ENCODE measurements around the gene RPL27A.

Gene RPL27A

DNA sequence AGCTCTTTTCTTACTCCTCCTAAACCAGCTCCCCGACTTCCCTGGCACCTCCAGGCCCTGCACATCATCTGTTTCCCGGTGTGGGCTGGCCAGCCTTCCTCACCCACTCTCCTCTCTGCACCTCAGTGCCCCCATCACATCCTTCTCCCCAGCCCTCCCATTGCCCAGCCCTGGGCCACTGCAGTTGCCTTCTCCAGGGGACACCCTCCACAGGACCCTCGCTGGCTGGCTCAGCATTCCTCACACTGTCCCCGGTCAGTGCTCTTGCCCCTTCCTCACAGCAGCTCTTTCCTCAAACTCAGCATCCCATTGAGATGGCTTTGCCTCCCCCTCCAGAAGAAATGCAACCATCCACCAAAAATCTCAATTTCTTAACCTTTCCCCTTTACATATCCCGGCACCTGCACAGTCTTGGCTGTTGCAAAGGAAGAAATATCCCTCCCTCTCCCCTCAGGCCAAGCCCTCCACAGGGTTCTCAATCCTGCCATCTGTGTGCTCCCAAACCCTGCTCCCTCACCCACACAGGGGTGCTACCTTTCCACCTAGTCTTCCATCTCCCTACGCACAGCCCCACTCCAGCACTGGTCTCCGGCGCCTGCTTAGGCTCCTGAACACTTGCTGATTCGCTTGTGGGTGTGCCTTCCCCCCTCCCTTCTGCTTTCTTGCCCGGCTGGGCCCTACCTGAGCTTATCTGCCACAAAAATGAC is 19.5 kb downstream of the RPL27A start:
- DNase-seq (ENCODE audit: low spot score), result no peak

DNA sequence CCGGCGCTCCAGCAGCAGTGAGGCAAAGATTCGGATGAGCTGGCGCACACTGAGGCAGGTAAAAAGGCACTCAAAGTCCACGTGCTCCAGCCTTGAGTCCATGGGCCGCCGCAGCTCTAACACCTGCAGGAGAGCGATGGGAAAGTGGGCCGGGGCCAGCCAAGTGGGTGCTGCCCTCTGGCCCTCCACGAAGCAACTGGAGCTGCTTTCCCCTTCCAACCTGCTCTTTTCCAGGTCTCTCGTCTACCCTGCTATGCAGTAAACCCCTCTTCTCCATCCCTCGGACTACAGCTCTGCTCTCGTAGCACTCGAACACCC is 20.0 kb downstream of the RPL27A start:
- no peak for DNase-seq (ENCODE audit: low spot score)

DNA sequence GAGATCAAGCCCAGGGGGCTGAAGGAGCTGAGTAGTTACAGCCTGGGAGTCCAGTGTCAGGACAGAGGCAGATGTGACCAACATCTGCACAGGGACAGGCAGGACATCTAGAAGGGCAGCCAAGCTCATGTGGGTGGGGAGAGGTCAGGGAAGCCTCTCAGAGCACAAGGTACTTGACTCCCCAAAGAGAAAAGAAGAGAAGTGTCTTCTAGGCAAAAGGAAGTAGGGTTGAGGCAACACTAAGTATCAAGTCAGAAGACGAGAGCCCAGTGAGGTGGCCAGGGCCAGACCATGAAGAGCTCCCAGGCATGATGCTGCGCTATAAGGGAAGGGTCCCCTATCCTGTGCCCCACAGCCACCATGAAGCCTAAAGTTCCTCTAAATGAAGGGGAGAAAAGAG is 21.5 kb downstream of the RPL27A start:
- no peak for DNase-seq (ENCODE audit: low spot score)

DNA sequence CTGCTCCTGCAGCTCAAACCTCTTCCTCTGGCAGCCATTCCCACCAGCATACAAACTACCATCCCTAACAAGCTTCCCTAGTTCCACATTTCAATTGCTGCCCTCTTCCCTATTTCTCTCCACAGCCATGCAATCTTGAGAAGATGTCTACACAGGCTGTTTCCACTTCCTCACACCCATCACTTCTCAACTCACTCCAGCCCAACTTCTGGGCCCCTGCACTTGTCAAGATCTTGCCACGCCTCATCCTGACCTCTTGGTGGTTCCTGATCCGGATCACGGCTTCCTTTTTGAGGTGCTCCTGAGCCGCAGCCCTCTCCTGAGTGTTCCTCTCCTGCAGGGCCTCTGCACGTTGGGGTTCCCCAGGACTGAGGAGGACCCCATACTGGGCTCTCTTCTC is 22.6 kb downstream of the RPL27A start:
- DNase-seq (ENCODE audit: low spot score), result no peak

DNA sequence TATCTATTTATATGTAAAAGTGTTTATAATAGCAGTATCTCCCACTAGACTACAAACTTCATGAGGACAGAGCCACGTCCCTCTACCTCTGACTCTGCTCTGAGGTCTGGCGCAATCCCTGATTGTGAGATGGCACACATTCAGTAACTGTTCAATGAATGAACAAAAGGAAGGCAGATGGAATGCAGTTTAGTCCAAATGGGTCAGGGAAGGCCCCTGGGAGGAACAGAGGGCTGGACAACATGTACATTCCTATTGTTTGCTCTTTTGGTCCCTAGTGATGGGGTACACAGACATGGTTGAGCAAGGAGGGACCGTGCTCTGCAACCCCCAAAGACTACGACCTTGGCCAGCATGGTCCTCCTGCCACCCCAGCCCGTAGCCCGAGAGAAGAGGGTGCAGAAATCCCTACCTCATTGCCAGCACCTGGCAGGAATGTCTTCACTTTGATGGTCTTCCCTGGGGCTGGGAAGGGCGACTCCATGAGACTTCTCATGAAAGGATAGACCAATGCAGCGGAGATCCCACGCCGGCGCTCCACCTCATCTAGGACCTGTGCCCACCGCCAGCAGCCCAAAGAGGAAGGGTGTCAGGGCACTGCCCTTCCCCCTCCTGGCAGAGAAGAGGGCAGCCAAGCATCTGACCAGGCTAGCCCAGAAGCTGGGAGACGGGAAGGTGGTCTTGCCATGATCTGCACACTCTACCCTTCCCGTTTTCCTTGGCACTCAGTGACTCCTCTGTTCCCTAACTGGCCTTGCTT is 24.3 kb downstream of the RPL27A start:
- no peak for DNase-seq (ENCODE audit: low spot score)

DNA sequence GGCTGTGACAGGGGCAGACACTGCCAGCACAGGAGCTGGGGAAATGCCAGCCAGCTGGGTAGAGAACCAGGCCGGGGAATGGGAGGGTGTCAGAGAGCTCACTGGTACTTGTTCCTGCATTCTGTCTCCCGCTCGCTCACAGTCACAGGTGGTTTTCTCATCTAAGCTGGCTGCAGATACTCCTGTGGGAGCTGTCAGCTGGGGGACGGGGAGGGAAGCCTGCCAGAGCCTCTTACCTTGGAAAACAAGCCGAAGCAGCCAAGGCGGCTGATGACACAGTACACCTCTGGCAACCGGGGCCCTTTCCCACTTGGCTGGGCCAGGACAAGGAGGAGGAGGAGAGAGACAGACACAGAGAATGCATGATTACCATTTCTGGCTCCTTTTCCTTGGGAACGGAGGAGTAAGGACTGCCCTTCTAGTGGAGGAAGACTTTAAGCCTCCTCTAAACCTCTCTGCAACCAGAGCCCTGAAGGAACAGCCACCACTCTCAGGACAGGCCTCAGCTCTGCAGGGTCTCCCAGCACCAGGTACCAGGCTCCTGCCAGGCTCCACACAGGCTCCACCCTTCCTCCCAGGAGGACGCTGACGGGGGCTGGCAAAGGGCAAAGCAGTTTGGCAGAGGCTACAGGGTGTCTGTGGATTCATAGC is 25.1 kb downstream of the RPL27A start:
- no peak for DNase-seq (ENCODE audit: low spot score)

DNA sequence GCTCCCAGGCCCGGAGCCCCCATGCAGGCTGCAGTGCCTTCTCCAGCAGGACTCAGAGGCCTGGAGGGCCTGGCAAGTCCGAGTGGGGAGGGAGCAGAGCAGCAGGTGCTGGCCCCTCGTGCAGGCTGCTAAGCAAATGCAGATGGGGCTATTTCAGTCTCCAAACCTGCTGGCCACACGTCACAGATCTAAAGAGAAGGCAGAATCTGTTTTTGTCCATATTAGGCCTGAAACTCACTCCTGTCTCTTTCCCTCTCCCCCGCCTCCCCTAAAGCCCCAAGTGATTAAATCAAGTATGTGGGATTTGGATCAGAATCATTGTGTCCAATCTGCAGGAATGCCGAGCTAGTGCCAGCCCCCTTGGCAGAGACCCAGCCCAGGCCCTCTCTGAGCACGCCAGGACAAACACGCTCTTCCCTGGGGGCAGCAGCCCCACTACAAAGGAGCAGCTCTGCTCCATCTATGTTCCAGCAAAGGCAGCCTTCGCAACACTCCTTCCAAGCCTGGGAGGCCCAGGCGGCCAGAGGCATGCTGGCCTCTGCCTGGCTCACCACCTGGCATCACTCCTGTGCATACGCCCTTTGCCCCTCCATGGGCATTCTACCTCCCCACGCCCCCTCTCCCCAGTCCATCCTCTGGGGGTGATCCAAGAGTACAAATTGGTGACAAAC is 26.5 kb downstream of the RPL27A start:
- no peak for DNase-seq (ENCODE audit: low spot score)

DNA sequence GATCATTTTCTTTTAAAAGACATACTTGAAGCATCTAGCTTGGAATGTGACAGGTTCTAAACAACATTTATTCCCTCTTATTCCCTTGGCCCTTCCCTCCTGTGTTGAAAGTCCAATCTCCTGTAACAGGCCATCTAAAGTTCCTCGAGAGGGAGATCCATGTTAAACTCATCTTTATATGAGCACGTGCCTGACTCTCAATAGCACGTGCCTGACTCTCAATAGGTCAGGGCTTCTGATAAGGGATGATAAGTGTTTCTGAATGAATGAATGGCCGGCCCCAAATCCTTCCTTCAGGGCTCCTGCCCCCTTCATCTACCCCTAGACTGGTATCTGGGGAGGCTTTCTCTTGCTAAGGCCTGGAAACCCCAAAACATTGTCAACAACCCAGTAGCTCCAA is 27.2 kb downstream of the RPL27A start:
- DNase-seq (ENCODE audit: low spot score), result no peak

DNA sequence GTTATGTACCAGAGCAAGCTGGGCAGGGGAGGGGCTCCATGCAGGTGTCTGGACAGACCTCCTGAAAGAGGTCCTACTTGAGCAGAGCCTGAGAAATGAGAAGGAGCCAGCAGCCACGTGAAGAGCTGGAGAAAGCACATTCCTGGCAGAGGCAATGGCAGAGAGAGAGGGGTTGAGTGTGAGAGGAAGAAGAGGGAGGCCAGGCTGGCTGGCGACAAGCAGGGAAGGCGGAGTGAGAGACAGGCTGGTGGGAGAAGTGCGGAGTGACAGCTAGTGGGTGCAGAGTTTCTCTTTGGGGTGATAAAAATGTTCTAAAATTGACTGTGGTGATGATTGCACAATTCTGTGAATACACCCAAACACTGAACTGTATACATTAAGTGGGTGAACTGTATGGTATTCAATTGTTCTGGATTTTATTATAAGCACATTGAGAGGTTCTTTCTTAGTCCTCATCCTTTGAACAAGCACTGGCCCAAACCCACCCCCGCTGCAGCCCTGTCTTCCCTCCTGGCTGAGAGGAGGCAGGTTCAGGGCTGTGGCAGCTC is 29.4 kb downstream of the RPL27A start:
- no peak for DNase-seq (ENCODE audit: low spot score)

DNA sequence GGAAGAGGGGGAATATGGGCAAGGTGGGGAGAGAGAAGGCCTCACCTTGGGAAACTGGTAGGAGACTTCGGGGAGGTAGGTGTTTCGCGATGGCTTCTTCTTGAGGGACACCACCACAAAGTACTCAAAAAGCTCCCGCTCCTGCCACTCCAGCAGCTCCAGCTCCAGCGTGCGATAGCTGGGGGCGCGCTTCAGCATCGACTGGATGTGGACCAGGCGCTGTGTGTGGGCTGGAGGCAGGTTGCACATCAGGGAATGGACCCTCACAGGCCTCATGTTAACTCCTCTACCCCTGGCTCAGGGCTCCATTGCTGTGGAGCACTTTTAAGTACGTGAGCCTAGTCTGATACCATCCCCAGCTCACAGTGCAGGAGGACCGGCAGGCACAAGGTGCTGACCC is 29.9 kb downstream of the RPL27A start:
- DNase-seq (ENCODE audit: low spot score), result no peak

DNA sequence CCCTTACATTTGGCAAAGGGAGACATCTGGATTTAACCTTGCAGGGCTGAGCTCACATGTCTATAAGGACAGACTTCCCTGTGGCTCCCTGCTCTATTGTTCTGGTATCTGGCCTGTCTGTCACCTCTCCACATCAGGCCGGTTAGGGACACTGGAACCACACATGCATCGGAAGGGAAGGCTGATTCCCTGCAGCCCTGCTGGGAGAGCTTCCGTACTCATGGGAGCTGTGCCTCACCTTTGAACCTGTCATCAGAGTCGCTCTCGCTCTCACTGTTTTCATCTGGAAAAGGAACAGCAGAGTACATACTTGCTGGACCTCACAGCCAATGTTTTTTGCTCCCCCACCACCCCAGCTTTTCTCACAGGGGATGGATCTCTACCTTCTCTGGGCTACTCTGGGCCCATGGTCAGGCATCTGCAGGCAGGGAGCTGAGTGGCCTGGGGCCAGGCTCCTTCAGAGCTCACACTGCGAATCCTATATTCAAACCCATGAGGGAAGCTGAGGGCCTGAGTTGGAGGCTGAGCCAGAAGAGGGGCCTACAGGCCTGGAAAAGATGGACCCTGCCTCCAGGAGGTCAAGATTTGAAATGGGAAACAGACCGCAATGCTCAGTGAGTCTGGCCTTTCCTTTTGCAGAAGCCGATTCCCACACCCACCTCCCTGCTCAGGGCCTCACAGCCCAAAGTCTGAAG is 31.3 kb downstream of the RPL27A start:
- no peak for DNase-seq (ENCODE audit: low spot score)

DNA sequence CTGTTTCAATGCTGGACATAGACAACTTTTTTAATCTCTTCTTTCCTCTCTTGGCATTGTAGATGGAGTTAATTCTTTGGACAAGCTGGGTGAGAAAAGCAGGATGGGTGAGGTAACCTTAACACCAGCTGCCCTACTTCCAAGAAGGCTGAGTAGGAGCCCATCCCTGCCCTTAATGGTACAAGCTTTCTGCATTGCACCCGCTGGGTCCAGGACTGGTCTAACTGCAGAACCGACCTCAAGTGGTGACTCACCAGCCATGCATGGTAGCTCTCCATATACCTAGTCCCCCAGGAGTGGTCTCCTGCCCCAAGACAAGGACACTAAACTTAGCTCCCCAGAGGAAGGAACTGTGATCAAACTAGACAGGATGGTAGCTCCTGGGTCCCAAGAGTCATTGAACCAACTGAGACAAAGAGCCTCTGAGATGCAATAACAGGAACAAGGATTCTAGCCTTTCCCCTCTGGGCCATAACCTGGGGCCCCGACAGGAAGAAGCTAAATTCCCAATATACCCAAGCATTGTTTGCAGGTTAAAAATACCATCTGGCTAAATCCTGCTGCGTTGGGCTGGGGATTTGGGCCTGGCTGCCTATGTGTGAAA is 32.1 kb downstream of the RPL27A start:
- DNase-seq (ENCODE audit: low spot score), result no peak

DNA sequence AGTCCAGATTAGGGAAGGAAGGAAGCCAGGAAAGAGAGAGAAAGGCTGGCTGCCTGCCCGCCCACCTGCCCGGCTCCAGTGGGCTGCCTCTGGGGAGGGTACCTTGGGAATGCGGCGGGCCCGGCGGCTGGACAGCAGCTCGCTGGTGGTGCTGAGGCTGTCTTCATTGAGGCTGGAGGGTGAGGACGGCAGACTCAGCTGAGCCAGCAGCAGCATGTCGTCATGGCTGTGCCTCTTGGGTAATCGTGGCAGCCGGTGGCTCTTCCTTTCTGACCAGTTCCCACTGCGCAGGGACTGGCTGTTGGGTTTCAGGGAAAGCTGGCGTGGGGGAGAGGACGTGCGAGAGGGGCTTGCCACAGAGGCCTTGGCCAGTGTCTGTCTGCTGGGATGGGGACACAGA is 32.9 kb downstream of the RPL27A start:
- no peak for DNase-seq (ENCODE audit: low spot score)

DNA sequence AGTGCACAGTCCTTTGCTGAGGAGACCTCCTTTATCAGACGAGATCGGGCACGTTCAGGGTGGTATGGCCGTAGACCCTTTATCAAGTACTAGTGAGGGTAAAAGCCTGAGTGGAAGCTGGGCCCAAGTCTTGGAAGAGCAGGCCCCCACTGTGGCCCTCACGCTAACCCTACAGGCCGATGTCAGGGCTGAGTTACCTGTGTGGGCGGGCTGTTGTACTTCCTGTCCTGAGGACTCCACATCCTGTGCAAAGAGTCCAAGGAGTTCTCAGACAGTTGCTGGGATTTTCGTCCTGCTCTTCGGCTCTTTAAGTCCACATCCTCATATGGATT is 34.9 kb downstream of the RPL27A start:
- DNase-seq (ENCODE audit: low spot score), result no peak

DNA sequence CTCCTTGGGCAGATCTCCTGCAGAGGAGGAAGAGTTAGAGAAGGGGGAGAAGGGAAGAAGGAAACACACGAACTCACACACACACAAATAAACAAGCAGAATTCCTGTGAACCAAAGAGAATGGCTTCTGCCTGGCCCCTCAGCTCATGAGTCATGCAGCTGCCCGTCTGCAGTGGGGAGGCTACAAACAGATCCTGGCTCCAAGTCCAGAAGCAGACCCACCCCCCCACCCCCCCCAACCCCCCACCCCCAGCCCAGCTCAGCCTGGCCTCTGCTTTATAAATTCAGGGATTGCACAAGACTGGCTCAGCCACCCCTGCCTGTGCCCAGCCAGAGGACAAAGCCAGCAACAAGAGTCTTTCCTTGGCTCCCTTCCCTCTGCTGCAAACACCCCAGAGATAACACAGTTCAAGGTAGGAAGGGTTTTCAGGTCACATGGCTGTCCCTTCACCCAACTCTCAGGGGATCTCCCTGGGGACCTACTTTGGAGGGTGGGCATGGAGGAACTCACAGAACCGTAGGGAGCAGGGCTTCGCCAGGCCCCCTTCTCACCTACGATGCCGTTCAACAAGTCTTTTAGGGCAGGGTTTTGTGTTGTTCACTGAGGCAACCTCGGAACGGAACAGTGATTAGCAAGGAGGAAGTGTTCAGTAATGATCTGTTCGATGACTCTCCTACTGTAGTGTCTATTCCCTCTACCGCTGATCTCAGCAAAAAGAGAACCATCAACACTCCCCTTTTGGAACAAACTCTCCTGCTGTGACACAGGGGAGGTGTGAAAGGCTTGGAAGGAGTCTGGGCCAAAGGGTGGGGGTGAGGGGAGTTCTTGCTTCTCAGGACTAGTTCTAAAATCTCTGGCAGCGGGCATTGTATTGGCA is 35.5 kb downstream of the RPL27A start:
- no peak for DNase-seq (ENCODE audit: low spot score)

DNA sequence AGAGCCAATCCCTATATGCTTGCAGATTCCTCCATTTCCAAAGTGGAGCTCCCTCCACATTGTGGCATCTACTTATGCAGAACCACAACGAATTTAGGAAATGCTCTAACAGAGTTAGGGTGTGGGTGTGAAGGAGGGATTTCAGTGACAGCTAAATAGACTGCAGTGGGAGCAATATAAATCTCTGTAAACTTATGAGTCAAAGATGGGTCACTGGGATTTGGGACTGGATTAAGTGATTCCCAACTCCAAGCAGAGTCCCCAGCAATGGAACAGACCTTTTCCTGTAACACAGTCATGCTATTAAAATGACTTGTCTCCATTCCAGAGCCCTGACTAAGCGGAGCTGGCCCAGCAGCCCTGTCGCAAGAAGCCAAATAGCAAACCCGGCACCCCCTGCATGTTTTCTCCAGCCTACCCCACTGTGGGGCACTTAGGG is 36.6 kb downstream of the RPL27A start:
- DNase-seq (ENCODE audit: low spot score), result no peak

DNA sequence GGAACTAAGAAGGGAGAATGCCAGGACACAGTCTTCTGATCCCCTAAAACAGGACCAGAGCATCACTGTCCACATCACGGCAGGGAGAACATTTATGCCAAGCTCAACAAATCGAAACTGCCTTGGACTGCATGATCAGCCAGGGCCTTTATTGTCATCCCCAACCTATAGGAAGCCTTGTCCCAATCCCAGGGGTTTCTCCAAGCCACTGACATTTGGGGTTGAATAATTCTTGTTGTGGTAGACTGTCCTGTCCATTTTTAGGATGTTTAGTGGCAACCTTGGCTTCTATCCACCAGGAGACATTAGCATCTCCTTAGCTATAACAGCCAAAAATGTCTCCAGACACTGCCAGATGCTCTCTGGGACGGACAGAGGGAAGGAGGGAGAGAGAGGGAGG is 37.1 kb downstream of the RPL27A start:
- no peak for DNase-seq (ENCODE audit: low spot score)

DNA sequence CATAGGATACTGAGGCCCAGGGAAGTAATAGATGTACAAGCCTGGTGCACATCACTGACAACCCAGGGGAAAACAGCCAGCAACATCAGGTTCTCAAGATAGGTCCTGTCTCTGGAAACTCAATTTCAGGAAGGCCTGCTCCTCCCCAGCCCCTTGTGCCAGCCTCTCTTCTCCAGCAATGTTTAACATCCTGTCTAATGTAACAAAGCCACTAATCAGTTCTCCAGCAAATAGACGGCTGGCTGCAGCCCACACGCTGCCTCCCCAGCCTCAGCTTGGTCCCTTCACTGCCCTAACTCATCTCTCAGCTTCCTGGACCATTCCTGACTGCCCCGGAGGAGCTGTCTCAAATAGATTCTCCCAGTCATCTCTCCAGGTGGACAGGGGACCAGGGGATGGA is 37.8 kb downstream of the RPL27A start:
- no peak for DNase-seq (ENCODE audit: low spot score)

DNA sequence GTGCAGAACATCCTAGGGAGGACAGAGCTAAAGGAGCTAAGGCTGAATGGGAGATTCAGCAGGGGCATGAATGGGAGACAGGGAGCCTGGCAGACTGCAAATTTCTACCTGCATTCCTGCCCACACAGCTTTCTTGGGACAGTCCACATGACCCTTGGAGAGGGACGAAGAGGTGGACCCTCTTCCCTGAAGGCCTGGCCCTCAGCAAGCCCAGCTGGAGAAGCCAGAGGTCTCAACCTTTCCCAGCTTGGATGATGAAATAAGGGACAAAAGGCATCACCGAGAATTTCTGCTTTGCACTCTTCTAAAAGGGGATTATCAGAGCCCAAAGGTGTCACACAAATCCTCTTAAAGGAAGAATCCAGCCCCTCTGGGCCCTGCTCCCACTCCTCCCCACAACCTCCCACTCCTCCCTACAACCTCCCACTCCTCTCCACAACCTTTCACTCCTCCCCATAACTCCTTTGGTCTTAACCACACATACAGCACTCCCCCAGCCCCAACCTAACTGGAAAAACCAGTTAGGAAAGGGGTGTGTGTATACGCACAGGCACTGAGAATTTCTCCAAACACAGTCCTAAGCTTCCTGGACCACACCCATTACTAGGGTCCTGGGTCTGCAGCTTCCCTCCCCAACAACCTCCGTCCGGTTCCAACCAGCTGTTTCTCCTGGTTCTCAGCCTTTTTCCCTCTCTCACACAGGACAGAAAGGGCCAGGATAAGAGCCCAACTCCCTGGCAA is 38.4 kb downstream of the RPL27A start:
- DNase-seq (ENCODE audit: low spot score), result no peak

Data from hematopoietic multipotent progenitor cell treated with erythropoietin and hydrocortisone succinate and interleukin-3 and kit ligand, for 17 days (in vitro differentiated cells).